Skeletal muscle satellite cell (primary cell): ENCODE measurements around the gene TEPSIN.

ENCODE experiments used
- H3K27me3 ChIP-seq: 2 replicates; pipeline ENCODE4 v1.7.0; 2013; ENCODE audit warnings: low read length; ENCODE audit not compliant: control insufficient read depth, insufficient read depth
- H3K36me3 ChIP-seq: 2 replicates; pipeline ENCODE4 v1.7.0; 2013; ENCODE audit warnings: mild to moderate bottlenecking, control low read depth, low read length; ENCODE audit not compliant: insufficient read depth
- H3K4me1 ChIP-seq: 2 replicates; pipeline ENCODE4 v1.7.0; 2013; ENCODE audit warnings: low read length; ENCODE audit not compliant: control insufficient read depth, insufficient read depth
- H3K4me2 ChIP-seq: 2 replicates; pipeline ENCODE4 v1.7.0; 2013; ENCODE audit warnings: mild to moderate bottlenecking, low read length
- H3K4me3 ChIP-seq: 2 replicates; pipeline ENCODE4 v1.7.0; 2013; ENCODE audit warnings: low read length
- H3K9ac ChIP-seq: 2 replicates; pipeline ENCODE4 v1.7.0; 2013; ENCODE audit warnings: mild to moderate bottlenecking, low read depth, low read length, moderate library complexity
- H3K9me3 ChIP-seq: replicated peaks from 2 replicates; pipeline ENCODE4 v1.7.0; 2013; ENCODE audit warnings: mild to moderate bottlenecking, control low read depth, low read length

Gene TEPSIN

GRCh38 chr17:81238490-81238814 lies 403 bp downstream of the TEPSIN start:
- Histone ChIP-seq H3K36me3 (peaks cover 12% of the 10 kb centered on the region), H3K9ac (peak overlapping the region; percentile 87), H3K4me2 (peak overlapping the region; percentile 93), H3K27me3 (no peaks in the 10 kb centered on the region), H3K4me3 (peak overlapping the region; percentile 80), H3K9me3 (no peaks in the 10 kb centered on the region), H3K4me1 (peaks cover 22% of the 10 kb centered on the region)

GRCh38 chr17:81237591-81238489 lies 1.0 kb downstream of the TEPSIN start:
- Histone ChIP-seq H3K4me2 (peak overlapping the region; percentile 93), H3K9ac (peak overlapping the region; percentile 87), H3K36me3 (peaks cover 15% of the 10 kb centered on the region), H3K4me3 (peak overlapping the region; percentile 80), H3K27me3 (no peaks in the 10 kb centered on the region), H3K4me1 (peaks cover 22% of the 10 kb centered on the region), H3K9me3 (no peaks in the 10 kb centered on the region)

- H3K4me1 ChIP-seq: peaks cover 22% of the 10 kb centered on the region
- no peaks in the 10 kb centered on the region for H3K9me3 ChIP-seq
- H3K4me2 ChIP-seq: no peak overlapping the region
- no peak overlapping the region for H3K4me3 ChIP-seq
- H3K9ac ChIP-seq: no peak overlapping the region
- H3K27me3 ChIP-seq: no peaks in the 10 kb centered on the region
- peaks cover 17% of the 10 kb centered on the region for H3K36me3 ChIP-seq
Observed at GRCh38 chr17:81236784-81237183, 2.1 kb downstream of the TEPSIN start.

DNA sequence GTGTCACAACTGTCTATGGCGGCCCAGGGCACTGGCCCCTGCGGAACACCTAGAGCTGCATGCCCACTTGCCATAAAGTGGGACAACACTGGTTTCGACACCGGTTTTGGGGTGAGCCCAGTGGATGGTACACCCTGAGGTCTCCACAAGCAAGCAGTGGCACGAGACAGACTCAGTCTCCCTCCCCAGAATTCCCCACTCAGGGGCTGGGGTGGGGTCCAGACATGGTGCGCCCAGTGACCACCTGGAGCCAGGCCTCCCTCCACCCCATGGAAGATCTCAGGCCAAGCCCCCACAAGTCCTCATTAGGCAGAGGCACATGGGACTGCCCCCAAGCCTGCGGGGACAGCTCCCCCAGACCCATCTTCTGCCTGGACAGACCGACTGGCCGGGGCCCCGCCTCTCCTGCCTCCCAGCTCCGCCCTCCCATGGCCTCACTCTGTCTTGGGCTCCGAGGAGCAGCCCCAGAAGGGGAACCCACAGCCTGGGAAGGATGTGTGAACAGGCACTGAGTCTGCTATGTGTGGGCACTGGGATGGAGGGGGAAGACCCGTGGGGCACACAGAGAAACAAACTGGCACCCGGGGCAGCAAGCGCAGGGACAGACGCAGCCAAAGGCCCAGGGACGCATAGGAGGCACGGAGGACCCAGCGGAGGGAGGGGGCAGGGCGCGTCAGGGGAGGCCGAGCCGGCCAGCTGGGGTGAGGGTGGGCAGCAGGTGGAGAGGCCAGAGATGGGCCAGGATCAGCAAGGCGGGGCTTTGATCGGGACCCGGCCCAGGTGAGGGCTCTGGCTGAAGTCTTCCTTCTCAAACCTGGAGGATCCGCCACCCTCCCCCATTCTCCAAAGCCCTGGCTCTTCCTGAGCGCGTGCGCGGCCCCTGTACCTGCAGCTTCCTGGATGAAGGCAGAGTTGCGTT lies 2.8 kb downstream of the TEPSIN start:
- Histone ChIP-seq H3K4me3 (no peak overlapping the region), H3K9ac (no peak overlapping the region), H3K4me1 (peaks cover 22% of the 10 kb centered on the region), H3K9me3 (no peaks in the 10 kb centered on the region), H3K36me3 (peaks cover 18% of the 10 kb centered on the region), H3K4me2 (no peak overlapping the region), H3K27me3 (no peaks in the 10 kb centered on the region)

DNA sequence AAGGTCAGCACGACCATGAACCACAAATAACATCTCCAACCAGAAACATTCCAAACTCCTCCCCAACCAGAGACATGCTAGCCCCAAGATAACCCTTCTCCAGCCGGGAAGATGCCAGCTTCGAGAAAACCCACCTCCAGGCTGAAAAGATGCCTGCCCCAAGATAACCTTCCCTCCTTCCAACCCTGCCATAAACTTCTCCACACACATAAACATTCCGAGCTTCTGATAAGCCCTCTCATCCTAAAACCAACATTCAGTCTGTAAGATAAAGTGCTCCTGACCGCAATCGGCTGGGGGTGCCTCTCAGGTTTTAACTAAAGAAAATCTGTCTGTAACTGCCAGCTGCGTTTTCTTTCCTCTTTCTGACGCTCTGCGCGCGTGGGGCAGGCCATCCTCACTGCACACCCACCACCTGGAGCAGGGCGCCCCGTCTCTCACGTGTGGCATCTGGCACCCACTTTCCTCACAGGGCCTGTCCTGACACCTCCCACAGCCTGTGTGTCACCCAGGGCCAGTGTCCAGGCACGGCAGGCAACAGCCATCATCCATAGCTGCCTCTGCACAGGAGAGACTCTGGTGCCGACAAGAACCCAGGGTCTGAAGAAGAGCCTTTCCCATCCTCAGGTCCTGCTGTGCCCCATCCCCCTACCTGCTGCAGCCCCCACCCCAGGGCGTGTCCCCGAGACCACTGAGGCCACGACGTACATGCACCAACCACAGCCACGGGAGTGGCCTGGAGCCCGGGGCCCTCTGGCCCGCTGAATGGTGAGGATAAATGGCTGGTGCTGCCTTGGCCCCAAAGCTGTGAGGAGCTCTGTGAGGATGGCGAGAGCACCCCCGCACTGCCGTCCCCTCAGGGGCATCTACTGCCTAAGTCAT lies 3.7 kb downstream of the TEPSIN start:
- H3K9me3 ChIP-seq: no peaks in the 10 kb centered on the region
- peaks cover 13% of the 10 kb centered on the region for H3K4me1 ChIP-seq
- peaks cover 24% of the 10 kb centered on the region for H3K36me3 ChIP-seq
- H3K9ac ChIP-seq: no peak overlapping the region
- H3K4me3 ChIP-seq: no peak overlapping the region
- H3K4me2 ChIP-seq: no peak overlapping the region
- H3K27me3 ChIP-seq: no peaks in the 10 kb centered on the region

DNA sequence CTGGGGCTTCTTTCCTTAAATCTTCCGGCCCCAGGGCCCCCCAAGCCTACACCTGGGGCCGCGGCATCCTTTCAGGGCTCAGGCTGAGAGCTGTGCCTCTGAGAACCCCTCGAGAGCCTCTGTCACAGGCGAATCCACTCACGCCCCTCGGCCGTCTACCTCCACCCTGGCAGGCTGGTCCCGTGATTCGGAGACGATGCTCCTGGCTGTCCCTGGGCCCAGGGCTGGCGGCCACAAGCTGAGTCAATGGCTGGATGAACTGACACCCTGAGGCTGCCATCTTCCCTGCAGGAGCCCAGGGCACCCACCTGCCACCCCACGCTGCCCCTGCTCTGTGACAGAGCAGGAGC lies 4.4 kb downstream of the TEPSIN start:
- H3K4me1 ChIP-seq: peaks cover 9% of the 10 kb centered on the region
- no peak overlapping the region for H3K4me2 ChIP-seq
- no peak overlapping the region for H3K9ac ChIP-seq
- no peak overlapping the region for H3K4me3 ChIP-seq
- peaks cover 30% of the 10 kb centered on the region for H3K36me3 ChIP-seq
- H3K27me3 ChIP-seq: no peaks in the 10 kb centered on the region
- H3K9me3 ChIP-seq: no peaks in the 10 kb centered on the region

DNA sequence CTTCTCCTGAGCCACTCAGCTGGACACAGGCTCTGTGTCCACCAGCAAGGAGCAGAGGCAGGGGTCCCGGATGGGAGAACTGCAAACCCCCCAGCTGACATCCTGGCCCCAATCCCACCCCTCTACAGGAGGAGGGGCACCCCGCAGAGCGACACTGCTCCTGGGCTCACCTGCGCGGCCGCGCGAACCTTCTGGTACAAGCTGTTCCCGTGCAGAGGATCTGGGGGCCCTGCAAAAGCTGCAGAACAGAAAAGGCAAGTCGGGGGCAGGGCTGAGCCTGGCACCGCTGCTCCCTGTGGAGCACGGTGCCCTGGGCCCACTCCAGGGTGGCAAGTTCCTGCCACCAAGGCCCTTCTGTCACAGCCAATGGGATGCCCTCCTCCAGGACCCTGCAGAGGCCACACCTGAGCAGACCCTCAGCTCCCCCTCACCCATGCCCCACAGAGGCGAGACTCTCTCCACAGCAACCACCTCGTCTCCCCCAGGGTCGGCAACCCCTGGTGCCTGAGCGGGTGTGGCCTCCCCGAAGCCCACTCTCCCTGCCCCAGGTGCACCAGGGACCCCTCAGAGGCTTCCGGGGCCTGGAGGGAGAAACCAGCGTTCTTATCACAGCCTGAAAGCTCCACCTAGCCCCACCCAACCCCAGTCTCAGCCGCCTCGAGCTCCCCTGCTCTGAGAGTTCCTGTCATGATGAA lies 4.9 kb downstream of the TEPSIN start:
- H3K4me2 ChIP-seq: no peak overlapping the region
- H3K4me1 ChIP-seq: peaks cover 9% of the 10 kb centered on the region
- no peaks in the 10 kb centered on the region for H3K27me3 ChIP-seq
- no peak overlapping the region for H3K4me3 ChIP-seq
- no peak overlapping the region for H3K9ac ChIP-seq
- no peaks in the 10 kb centered on the region for H3K9me3 ChIP-seq
- peaks cover 30% of the 10 kb centered on the region for H3K36me3 ChIP-seq

GRCh38 chr17:81233316-81233715 lies 5.5 kb downstream of the TEPSIN start:
- no peak overlapping the region for H3K4me2 ChIP-seq
- H3K36me3 ChIP-seq: peaks cover 30% of the 10 kb centered on the region
- no peak overlapping the region for H3K9ac ChIP-seq
- no peak overlapping the region for H3K4me3 ChIP-seq
- H3K4me1 ChIP-seq: peaks cover 9% of the 10 kb centered on the region
- no peaks in the 10 kb centered on the region for H3K27me3 ChIP-seq
- no peaks in the 10 kb centered on the region for H3K9me3 ChIP-seq

GRCh38 chr17:81232616-81233241 lies 6.1 kb downstream of the TEPSIN start:
- Histone ChIP-seq H3K9me3 (no peaks in the 10 kb centered on the region), H3K36me3 (peaks cover 32% of the 10 kb centered on the region), H3K4me1 (peaks cover 5% of the 10 kb centered on the region), H3K27me3 (no peaks in the 10 kb centered on the region), H3K9ac (no peak overlapping the region), H3K4me2 (no peak overlapping the region), H3K4me3 (no peak overlapping the region)

DNA sequence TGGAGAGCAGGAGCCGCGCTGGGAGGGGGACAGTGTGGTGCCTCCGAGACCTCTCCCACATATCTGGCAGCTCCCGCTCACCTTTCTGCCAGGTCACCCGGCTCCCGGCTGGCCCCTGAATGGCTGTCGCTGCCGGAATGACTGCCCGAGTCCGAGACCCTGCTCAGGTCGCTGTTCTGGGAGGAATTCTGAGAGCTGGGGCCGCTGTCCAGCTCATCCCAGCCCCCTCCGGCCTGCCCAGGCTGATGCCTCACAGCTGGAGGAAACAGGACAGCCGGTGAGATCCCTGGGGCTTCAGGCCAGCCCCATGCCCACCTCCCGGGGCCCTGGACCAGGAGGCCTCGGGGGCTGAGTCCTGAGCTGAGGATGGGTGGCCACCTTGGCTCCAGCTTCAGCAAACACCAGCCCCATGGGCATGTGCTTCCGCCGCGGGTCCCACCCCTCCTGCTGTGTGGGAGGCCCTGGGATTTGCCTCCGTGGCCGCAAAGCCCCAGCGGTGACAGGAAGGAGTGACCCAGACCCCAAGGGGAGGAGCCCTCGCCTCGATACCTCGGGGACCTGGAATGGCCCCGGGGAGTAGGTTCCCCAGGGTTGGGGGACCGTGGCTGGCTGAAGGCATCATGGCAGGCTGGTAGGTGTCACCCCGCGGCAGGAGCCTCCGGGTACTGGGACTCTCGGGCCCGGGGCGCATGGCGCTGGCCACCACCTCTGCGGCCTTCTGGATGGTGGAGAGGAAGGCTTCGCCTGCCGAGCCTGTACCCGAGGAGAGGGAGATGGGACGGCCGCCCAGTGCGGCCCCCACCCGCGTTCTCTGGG lies 6.9 kb downstream of the TEPSIN start:
- Histone ChIP-seq H3K4me2 (no peak overlapping the region), H3K27me3 (no peaks in the 10 kb centered on the region), H3K9ac (no peak overlapping the region), H3K9me3 (no peaks in the 10 kb centered on the region), H3K4me3 (no peak overlapping the region), H3K36me3 (peaks cover 34% of the 10 kb centered on the region), H3K4me1 (no peaks in the 10 kb centered on the region)
